ENCODE measurements around the gene SNX20.

- TF ChIP-seq GATA3 (IDR thresholded peaks at IDR 0.05; ENCODE audit: low read depth, low read length) (no peak), GATA2 (IDR thresholded peaks at IDR 0.05; ENCODE audit: low read depth, low read length) (no peak)
Observed at GRCh38 chr16:50681021-50681885, at the start of gene SNX20.
